Panc1 (cell line): Measurements from ENCODE around the gene PCED1B. TPM values are rescaled to one million over a fixed set of nuclear protein-coding genes. Genes with fewer than 3 reads are reported as not detected.

ENCODE experiments used
- ATAC-seq: fragments of 200-7000 bp; cut with Tn5 transposase; 2 replicates; pipeline ENCODE4 v1.9.1; 2020; ENCODE audit warnings: mild to moderate bottlenecking, moderate library complexity
- BruUV-seq: library from RNA; stranded (reverse); fragments of 400-500 nt; replicated peaks from 2 replicates; lab custom pipeline; 2021; lab: Mats Ljungman, UMichigan
- CTCF ChIA-PET: fragments of 300-600 bp; sonication (Branson Sonifier 250); formaldehyde crosslinking; loops from one replicate; lab custom pipeline; 2022; ENCODE audit warnings: antibody characterized with exemption; lab: Charles Lee
- POLR2A ChIA-PET: fragments of 300-600 bp; sonication (Branson Sonifier 250); formaldehyde crosslinking; loops from one replicate; lab custom pipeline; 2022; ENCODE audit warnings: antibody characterized with exemption; lab: Charles Lee
- DNase-seq: peaks from one replicate; pipeline ENCODE4 v3.0.0-alpha.2; 2010; ENCODE audit warnings: low read depth, low spot score
- H3K27ac ChIP-seq: 2 replicates; pipeline ENCODE4 v1.5.1; 2011; ENCODE audit warnings: mild to moderate bottlenecking, low read length, inconsistent platforms
- H3K27me3 ChIP-seq: fragments of 200-500 bp; sonication (Bioruptor generic); 2 replicates; pipeline ENCODE4 v1.6.0; 2014; ENCODE audit warnings: low read length, inconsistent platforms; ENCODE audit not compliant: control insufficient read depth, insufficient read depth
- H3K36me3 ChIP-seq: fragments of 200-500 bp; sonication (Bioruptor generic); 2 replicates; pipeline ENCODE4 v1.5.1; 2014; ENCODE audit warnings: inconsistent platforms, mild to moderate bottlenecking, low read length, moderate library complexity; ENCODE audit not compliant: control insufficient read depth, insufficient read depth
- H3K4me1 ChIP-seq: 2 replicates; pipeline ENCODE4 v1.5.1; 2011; ENCODE audit warnings: inconsistent platforms, mild to moderate bottlenecking, low read length, moderate library complexity; ENCODE audit not compliant: control insufficient read depth, insufficient read depth
- H3K4me3 ChIP-seq, 2 experiments: 2 replicates each; pipeline ENCODE4 v1.5.1; 2011 to 2012; ENCODE audit warnings: low read depth in 2 of 2, low read length in 2 of 2, mild to moderate bottlenecking in 2 of 2, inconsistent platforms in 1 of 2, moderate library complexity in 1 of 2
- H3K9me3 ChIP-seq: fragments of 200-500 bp; sonication (Bioruptor generic); 2 replicates; pipeline ENCODE4 v1.5.1; 2014; ENCODE audit warnings: low read depth, mild to moderate bottlenecking, inconsistent platforms, low read length, moderate library complexity; ENCODE audit not compliant: control insufficient read depth, insufficient read depth
- POLR2AphosphoS5 ChIP-seq: IDR thresholded peaks from 2 replicates; pipeline ENCODE4 v1.6.1; 2012; ENCODE audit warnings: mild to moderate bottlenecking, low read depth, low read length, moderate library complexity
- SIN3A ChIP-seq: IDR thresholded peaks from 2 replicates; pipeline ENCODE4 v1.6.1; 2012; ENCODE audit warnings: low read depth, mild to moderate bottlenecking, low read length, moderate library complexity, borderline replicate concordance; ENCODE audit not compliant: insufficient read depth
- TCF7L2 ChIP-seq: IDR thresholded peaks from 2 replicates; pipeline ENCODE4 v1.6.1; 2011; ENCODE audit warnings: mild to moderate bottlenecking, low read depth, low read length, inconsistent platforms
- in situ Hi-C: cut with HindIII; loops from 2 replicates; pipeline ENCODE4 v1.10.0; 2016; ENCODE audit warnings: low sequenced_read_pairs, low pct_unique_long_range_greater_than_20kb
- intact Hi-C: fragments of 100-400 bp; cut with micrococcal nuclease; formaldehyde crosslinking; loops from one replicate; pipeline ENCODE4 v1.10.0; 2022; ENCODE audit not compliant: unreplicated experiment
- total RNA-seq: library from RNA; stranded (reverse); gene quantifications from one replicate; pipeline ENCODE4 v1.2.1, GENCODE V29; 2021; ENCODE audit not compliant: unreplicated experiment
- TF ChIP-seq, protein P1 (sequence below), 2 experiments: IDR thresholded peaks; 2 replicates each; pipeline ENCODE4 v1.6.1; 2011 to 2012; ENCODE audit warnings: low read depth in 2 of 2, control low read depth in 1 of 2, low read length in 1 of 2, mild to moderate bottlenecking in 1 of 2, moderate library complexity in 1 of 2; ENCODE audit not compliant: insufficient read depth in 1 of 2
- TF ChIP-seq, protein P2 (sequence below): fragments of 450-650 bp; IDR thresholded peaks from 2 replicates; pipeline ENCODE4 v1.5.1; 2017; ENCODE audit warnings: mild to moderate bottlenecking

The PCED1B gene
- total RNA-seq, 1 experiment from 2014 or later: 0.82 TPM

DNA sequence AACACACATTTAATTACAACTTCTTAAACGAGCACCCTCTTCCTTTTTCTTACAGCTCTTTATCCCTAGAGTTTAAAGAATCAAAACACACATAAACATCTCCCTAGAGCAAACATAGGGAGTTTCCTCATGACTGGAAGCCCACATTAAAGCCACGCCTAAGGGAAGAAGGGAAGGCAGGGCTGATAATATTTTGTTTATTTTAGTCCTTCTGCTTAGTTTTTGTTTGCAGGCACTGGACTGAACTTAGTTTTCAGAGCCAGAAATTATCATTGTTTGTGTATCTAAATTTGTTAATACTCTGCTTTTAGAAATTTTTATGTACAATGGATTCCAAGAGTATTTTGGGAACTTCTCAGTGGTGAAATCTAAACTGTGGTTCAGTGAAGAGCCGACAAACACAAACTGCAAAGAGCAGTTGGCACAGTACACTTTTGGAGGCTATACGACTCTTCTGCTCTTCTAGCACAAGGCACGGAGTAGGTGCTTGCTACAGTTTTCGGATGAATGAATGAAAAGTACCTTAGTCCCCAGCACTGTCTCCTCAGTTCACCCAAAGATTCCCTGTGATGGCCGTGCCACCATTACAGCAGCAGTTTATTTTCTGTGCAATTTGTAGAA lies 18.0 kb downstream of the PCED1B start:
- Histone ChIP-seq H3K27ac (peak overlapping the region; percentile 51; the same call in 1 of the 2 replicates), H3K4me3 (no peak overlapping the region), H3K9me3 (no peaks in the 10 kb centered on the region), H3K4me1 (peaks cover 28% of the 10 kb centered on the region), H3K36me3 (no peaks in the 10 kb centered on the region), H3K27me3 (no peaks in the 10 kb centered on the region)
- intact Hi-C loops: no loop called here
- DNase-seq: no peak
- TF ChIP-seq, protein P1, sequence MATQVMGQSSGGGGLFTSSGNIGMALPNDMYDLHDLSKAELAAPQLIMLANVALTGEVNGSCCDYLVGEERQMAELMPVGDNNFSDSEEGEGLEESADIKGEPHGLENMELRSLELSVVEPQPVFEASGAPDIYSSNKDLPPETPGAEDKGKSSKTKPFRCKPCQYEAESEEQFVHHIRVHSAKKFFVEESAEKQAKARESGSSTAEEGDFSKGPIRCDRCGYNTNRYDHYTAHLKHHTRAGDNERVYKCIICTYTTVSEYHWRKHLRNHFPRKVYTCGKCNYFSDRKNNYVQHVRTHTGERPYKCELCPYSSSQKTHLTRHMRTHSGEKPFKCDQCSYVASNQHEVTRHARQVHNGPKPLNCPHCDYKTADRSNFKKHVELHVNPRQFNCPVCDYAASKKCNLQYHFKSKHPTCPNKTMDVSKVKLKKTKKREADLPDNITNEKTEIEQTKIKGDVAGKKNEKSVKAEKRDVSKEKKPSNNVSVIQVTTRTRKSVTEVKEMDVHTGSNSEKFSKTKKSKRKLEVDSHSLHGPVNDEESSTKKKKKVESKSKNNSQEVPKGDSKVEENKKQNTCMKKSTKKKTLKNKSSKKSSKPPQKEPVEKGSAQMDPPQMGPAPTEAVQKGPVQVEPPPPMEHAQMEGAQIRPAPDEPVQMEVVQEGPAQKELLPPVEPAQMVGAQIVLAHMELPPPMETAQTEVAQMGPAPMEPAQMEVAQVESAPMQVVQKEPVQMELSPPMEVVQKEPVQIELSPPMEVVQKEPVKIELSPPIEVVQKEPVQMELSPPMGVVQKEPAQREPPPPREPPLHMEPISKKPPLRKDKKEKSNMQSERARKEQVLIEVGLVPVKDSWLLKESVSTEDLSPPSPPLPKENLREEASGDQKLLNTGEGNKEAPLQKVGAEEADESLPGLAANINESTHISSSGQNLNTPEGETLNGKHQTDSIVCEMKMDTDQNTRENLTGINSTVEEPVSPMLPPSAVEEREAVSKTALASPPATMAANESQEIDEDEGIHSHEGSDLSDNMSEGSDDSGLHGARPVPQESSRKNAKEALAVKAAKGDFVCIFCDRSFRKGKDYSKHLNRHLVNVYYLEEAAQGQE (IDR thresholded peaks at IDR 0.05; ENCODE audit: insufficient read depth in 1 of 2, low read depth in 2 of 2, low read length in 1 of 2): no peak
- no peak for TF ChIP-seq SIN3A
- TF ChIP-seq, protein P2, sequence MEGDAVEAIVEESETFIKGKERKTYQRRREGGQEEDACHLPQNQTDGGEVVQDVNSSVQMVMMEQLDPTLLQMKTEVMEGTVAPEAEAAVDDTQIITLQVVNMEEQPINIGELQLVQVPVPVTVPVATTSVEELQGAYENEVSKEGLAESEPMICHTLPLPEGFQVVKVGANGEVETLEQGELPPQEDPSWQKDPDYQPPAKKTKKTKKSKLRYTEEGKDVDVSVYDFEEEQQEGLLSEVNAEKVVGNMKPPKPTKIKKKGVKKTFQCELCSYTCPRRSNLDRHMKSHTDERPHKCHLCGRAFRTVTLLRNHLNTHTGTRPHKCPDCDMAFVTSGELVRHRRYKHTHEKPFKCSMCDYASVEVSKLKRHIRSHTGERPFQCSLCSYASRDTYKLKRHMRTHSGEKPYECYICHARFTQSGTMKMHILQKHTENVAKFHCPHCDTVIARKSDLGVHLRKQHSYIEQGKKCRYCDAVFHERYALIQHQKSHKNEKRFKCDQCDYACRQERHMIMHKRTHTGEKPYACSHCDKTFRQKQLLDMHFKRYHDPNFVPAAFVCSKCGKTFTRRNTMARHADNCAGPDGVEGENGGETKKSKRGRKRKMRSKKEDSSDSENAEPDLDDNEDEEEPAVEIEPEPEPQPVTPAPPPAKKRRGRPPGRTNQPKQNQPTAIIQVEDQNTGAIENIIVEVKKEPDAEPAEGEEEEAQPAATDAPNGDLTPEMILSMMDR: no peak
- TF ChIP-seq POLR2AphosphoS5: no peak
- TF ChIP-seq TCF7L2: no peak
- POLR2A ChIA-PET: no interaction called here
- ATAC-seq: no peak
- in situ Hi-C loops: no loop called here
- CTCF ChIA-PET: no interaction called here
- no TSS peak for BruUV-seq

DNA sequence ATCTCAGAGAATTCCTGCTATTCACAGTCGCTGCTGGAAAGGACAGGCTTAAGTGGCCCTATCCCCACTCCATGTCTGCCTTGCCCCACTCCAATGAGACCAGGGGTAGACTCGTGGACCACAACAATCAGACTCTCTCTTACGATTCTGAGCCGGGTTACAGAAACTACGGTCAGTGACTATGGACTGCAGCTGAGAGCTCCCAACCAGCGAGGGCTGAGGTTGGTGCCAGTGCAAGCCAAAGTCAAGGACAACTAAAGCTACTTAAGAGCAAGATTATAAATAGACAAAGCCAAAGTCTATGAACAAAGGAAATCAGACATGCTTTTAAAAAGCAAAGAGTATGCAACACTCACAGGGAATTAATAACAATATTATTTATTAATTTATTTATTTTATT lies 18.7 kb downstream of the PCED1B start:
- in situ Hi-C loops (no loop called here), intact Hi-C loops (no loop called here)
- Histone ChIP-seq H3K4me1 (peaks cover 28% of the 10 kb centered on the region), H3K27ac (peak overlapping the region; percentile 20; the same call in 1 of the 2 replicates), H3K9me3 (no peaks in the 10 kb centered on the region), H3K4me3 (no peak overlapping the region), H3K27me3 (no peaks in the 10 kb centered on the region), H3K36me3 (no peaks in the 10 kb centered on the region)
- TF ChIP-seq, protein P1 (IDR thresholded peaks at IDR 0.05; ENCODE audit: insufficient read depth in 1 of 2, low read depth in 2 of 2, low read length in 1 of 2): no peak
- TF ChIP-seq POLR2AphosphoS5 (no peak), SIN3A (no peak)
- TF ChIP-seq, protein P2: no peak
- DNase-seq: no peak
- BruUV-seq: no TSS peak
- CTCF ChIA-PET: no interaction called here
- ATAC-seq: no peak
- POLR2A ChIA-PET: no interaction called here
